B cell (primary cell): Measurements from ENCODE around the gene CDT1.

Source experiments
- EZH2 ChIP-seq: IDR thresholded peaks from 2 replicates; pipeline ENCODE4 v1.6.1; 2012; ENCODE audit warnings: borderline replicate concordance, low read depth, mild to moderate bottlenecking, moderate library complexity, low read length; ENCODE audit not compliant: insufficient read depth, poor library complexity, severe bottlenecking
- TF ChIP-seq, protein P1 (sequence below): fragments of 200-600 bp; IDR thresholded peaks from one replicate; pipeline ENCODE4 v1.8.0; 2022; ENCODE audit warnings: antibody characterized with exemption, mild to moderate bottlenecking

DNA sequence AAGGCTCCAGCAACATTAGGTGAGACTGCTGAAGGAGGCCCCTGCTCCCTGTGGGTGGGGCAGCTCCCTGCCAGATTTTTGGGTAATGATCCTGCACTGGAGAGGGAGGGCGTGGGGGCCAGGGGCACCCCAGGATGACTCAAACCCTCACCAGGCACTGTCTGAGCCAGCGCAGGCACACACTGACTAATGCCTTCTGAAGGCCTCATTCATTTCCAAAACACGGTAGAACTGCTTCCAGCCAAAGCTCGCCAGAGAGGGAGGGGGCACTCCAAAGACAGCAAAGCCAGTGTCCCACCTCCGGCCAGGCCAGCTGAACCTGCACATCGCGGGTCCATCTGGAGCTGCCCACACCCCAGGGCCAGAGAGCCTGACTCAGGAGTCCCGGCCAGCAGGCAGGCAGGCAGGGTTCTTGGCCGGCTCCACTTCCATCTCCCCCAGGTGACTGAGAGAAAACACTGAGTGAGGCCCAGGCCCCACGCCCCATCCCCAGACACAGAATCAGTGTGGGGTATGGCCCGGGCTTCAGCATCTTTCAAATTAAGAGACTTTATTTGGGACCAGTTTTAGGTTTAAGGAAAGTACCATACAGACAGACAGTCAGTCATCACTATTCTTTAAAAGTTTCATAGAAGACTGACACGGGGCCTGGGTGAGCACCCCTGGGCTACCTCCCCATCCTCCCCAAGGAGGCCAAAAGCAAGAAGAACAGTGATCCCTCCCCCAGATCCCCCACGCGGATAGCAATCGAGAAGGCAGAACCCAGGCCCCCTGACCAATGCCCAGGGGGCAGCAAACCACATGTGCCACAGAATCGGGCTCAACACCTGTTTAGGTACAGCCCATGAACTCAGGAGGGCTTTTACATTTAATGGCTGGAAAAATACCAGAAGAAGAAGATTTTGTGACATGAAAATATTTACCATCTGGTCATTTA, 20.9 kb upstream of the CDT1 start:
- TF ChIP-seq EZH2, result no peak
- TF ChIP-seq, protein P1, sequence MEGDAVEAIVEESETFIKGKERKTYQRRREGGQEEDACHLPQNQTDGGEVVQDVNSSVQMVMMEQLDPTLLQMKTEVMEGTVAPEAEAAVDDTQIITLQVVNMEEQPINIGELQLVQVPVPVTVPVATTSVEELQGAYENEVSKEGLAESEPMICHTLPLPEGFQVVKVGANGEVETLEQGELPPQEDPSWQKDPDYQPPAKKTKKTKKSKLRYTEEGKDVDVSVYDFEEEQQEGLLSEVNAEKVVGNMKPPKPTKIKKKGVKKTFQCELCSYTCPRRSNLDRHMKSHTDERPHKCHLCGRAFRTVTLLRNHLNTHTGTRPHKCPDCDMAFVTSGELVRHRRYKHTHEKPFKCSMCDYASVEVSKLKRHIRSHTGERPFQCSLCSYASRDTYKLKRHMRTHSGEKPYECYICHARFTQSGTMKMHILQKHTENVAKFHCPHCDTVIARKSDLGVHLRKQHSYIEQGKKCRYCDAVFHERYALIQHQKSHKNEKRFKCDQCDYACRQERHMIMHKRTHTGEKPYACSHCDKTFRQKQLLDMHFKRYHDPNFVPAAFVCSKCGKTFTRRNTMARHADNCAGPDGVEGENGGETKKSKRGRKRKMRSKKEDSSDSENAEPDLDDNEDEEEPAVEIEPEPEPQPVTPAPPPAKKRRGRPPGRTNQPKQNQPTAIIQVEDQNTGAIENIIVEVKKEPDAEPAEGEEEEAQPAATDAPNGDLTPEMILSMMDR, result no peak
